Pancreas (tissue), 10 donors: ENCODE measurements around the gene COQ10A. TPM values are rescaled to one million over a fixed set of nuclear protein-coding genes. Genes with fewer than 3 reads are reported as not detected.

Experiments
- ATAC-seq, 4 donors: fragments of 200-7000 bp; cut with Tn5 transposase; one replicate each; pipeline versions ENCODE4 v1.8.0 to v1.9.1; 2020; ENCODE audit warnings: mild to moderate bottlenecking in 4 of 4, moderate library complexity in 4 of 4
- DNase-seq, 6 donors: peaks; one replicate each; pipeline ENCODE4 v3.0.0-alpha.2; 2020
- FAIRE-seq: peaks from 2 replicates; lab custom pipeline; 2012; peaks lifted over from hg19 to GRCh38; lab: Jason Lieb, UNC
- H3K27ac ChIP-seq, 4 donors: fragments of 200-600 bp; sonication (generic); 1 replicate in 3 of 4; 2 replicates in 1 of 4; pipeline versions ENCODE4 v1.5.0 to v1.8.0; 2020
- H3K27me3 ChIP-seq, 4 donors: fragments of 200-600 bp; one replicate each; pipeline ENCODE4 v1.8.0; 2021
- H3K36me3 ChIP-seq, 3 donors: fragments of 200-600 bp; sonication (generic) in 1 of 3; one replicate each; pipeline versions ENCODE4 v1.5.0 to v1.8.0; 2020 to 2021
- H3K4me1 ChIP-seq, 3 donors: fragments of 200-600 bp; one replicate each; pipeline ENCODE4 v1.8.0; 2021
- H3K4me3 ChIP-seq, 4 donors: fragments of 200-600 bp; sonication (generic) in 2 of 4; one replicate each; pipeline versions ENCODE4 v1.5.0 to v1.8.0; 2020 to 2021
- H3K9me3 ChIP-seq, 4 donors: fragments of 200-600 bp; one replicate each; pipeline ENCODE4 v1.8.0; 2021
- WGBS, 2 donors: extraction: QIAGEN DNeasy Blood & Tissue Kit; methylation state at CpG; one replicate each; pipeline ENCODE4 v1.1.7; 2013; 5-methylcytosine and 5-hydroxymethylcytosine counted together
- intact Hi-C, 3 donors: fragments of 100-400 bp; cut with DNase I; formaldehyde crosslinking; loops; one replicate each; pipeline versions ENCODE4 v1.11.1 to v1.14.2; 2022
- polyA plus RNA-seq, 2 donors: library from polyadenylated mRNA; stranded (reverse); fragments of 200-250 nt; gene quantifications; one replicate each; pipeline ENCODE4 v1.2.3, GENCODE V29; 2013
- total RNA-seq, 6 donors: library from RNA; stranded (reverse); fragmentation: NEBNext Ultra II Directional in 4 of 6; extraction: Animal tissue kit (Norgen Biotek cat#: 25700) in 4 of 6; gene quantifications; one replicate each; pipeline versions ENCODE4 v1.2.1 to v1.2.4, GENCODE V29; 2021 to 2023
- TF ChIP-seq, protein P1 (sequence below), 4 donors: fragments of 200-600 bp; sonication (generic) in 3 of 4; IDR thresholded peaks; one replicate each; pipeline versions ENCODE4 v1.5.0 to v1.8.0; 2021; ENCODE audit warnings: antibody characterized with exemption in 4 of 4
- donor health status: healthy with polysubstance abuse.
- donor health status: DM: no; HTN: no; CAD: no; lungs with moderate emphysema.
- donor health status: DM: no; HTN: no; CAD: no.
- donor health status: control.
- donor health status: control.
- donor health status: Bipolar disorder and iron deficiency.
- donor health status: DM: yes; HTN: yes; CAD: no.
- donor health status: DM: no; HTN: no; CAD: no.
- donor health status: DM: no; HTN: no; CAD: no.
- donor health status: DM: yes; HTN: yes; CAD: no.

Gene COQ10A
- total and polyA plus RNA-seq, 8 donors, result 8.0 to 36.4 (median 11.8) TPM

DNA sequence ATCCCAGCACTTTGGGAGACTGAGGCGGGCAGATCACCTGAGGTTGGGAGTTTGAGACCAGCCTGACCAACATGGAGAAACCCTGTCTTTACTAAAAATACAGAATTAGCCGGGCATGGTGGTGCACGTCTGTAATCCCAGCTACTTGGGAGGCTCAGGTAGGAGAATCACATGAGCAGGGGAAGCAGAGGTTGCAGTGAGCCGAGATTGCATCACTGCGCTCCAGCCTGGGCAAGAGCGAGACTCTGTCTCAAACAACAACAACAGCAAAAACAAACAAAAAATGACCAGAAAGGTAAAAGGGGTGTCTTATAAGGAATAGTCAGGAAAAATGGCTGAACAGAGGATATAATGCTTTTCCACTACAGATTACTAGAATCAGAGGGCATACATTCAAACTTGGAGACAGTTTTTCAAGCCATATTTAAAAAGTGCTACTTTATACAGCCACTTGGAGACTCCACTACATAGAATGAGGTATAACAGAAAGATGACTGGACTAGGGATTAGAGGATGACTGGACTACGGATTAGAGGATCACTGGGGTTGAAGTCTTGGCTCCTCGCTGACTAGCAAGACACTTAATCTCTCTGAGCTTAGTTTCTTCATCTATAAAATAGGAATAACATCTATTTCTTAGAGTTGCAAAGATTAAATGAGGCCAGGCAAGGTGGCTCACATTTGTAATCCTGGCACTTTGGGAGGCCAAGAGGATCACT is 38.3 kb downstream of the COQ10A start:
- FAIRE-seq (no peak), ATAC-seq (no peak), DNase-seq (no peak)
- Histone ChIP-seq H3K36me3 (peaks cover 0 to 7% (median 5%) of the 10 kb centered on the region in 3 donors), H3K9me3 (no peaks in the 10 kb centered on the region), H3K4me1 (peaks cover 0 to 5% (median 3%) of the 10 kb centered on the region in 3 donors), H3K27ac (no peak overlapping the region), H3K4me3 (no peak overlapping the region), H3K27me3 (no peaks in the 10 kb centered on the region)
- WGBS, 2 donors, result 92 to 93% methylated on average over 8 of the region's 8 CpGs
- intact Hi-C loops, result no loop called here
- TF ChIP-seq, protein P1, sequence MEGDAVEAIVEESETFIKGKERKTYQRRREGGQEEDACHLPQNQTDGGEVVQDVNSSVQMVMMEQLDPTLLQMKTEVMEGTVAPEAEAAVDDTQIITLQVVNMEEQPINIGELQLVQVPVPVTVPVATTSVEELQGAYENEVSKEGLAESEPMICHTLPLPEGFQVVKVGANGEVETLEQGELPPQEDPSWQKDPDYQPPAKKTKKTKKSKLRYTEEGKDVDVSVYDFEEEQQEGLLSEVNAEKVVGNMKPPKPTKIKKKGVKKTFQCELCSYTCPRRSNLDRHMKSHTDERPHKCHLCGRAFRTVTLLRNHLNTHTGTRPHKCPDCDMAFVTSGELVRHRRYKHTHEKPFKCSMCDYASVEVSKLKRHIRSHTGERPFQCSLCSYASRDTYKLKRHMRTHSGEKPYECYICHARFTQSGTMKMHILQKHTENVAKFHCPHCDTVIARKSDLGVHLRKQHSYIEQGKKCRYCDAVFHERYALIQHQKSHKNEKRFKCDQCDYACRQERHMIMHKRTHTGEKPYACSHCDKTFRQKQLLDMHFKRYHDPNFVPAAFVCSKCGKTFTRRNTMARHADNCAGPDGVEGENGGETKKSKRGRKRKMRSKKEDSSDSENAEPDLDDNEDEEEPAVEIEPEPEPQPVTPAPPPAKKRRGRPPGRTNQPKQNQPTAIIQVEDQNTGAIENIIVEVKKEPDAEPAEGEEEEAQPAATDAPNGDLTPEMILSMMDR (IDR thresholded peaks at IDR 0.05), result no peak

DNA sequence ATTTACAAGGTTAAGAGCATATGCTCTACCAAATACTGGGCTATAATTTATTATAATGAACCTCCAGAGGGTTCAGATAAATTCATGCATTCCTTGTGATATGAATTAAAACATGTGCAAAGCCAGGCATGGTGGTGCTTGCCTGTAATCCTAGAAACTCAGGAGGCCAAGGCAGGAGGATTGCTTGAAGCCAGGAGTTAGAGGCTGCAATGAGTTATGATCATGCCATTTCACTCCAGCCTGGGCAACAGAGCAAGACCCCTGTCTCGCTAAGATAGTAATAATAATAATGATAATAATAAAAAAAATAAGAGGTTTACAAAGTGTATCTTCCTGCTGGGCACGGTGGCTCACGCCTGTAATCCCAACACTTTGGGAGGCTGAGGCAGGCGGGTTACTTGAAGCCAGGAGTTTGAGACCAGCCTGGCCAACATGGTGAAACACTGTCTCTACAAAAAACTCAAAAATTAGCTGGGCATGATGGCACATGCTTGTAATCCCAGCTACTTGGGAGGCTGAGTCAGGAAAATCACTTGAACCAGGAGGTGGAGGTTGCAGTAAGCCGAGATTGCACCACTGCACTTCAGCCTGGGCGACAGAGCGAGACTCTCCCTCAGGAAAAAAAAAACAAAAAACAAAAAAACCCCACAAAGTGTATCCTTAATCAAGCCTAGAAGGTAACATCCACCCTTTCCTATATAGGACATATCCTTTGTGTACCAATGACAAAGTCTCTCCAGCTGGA is 40.7 kb downstream of the COQ10A start:
- WGBS, 2 donors, result 94 to 96% methylated on average over 7 of the region's 7 CpGs
- intact Hi-C loops, result no loop called here
- no peak for DNase-seq

DNA sequence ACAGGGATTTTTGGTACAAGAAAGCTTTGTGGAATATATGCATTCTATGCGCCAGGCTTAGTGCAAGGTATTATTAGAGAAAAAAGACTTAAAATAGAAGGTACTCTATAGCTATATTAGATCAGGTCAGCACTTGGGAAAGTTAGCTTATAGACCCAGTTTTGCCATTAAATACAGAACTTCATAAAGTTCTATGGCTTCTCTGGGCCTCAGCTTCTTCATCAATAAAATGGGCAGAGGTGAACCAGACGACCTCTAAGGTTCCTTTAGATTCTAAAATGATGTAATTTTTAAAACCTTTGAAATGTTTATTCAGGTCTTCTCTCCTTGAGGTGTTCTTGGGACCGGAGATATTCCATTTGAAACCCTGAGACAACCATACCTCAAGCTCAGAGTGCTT is 42.0 kb downstream of the COQ10A start:
- Histone ChIP-seq H3K4me1 (no peaks in the 10 kb centered on the region), H3K4me3 (no peak overlapping the region), H3K27me3 (no peaks in the 10 kb centered on the region), H3K9me3 (no peaks in the 10 kb centered on the region), H3K27ac (no peak overlapping the region), H3K36me3 (peaks cover 0 to 7% (median 5%) of the 10 kb centered on the region in 3 donors)
- WGBS, 2 donors, result 88 to 91% methylated on average over 3 of the region's 3 CpGs
- ATAC-seq (no peak), FAIRE-seq (no peak), DNase-seq (no peak)
- TF ChIP-seq, protein P1 (IDR thresholded peaks at IDR 0.05), result no peak
- intact Hi-C loops, result no loop called here

More for the DNA sequence above, 40.7 kb downstream of the COQ10A start:
- Histone ChIP-seq H3K4me3 (no peak overlapping the region), H3K36me3 (peaks cover 0 to 7% (median 5%) of the 10 kb centered on the region in 3 donors), H3K9me3 (no peaks in the 10 kb centered on the region), H3K27ac (no peak overlapping the region), H3K27me3 (no peaks in the 10 kb centered on the region), H3K4me1 (no peaks in the 10 kb centered on the region)
- TF ChIP-seq, protein P1 (IDR thresholded peaks at IDR 0.05), result no peak
- ATAC-seq (no peak), FAIRE-seq (no peak)

- H3K36me3 ChIP-seq, result peaks cover 0 to 7% (median 5%) of the 10 kb centered on the region in 3 donors
- no peak overlapping the region for H3K27ac ChIP-seq
- H3K4me3 ChIP-seq, result no peak overlapping the region
- TF ChIP-seq, protein P1 (IDR thresholded peaks at IDR 0.05), result no peak
- no peak for ATAC-seq
- WGBS, 2 donors, result 94 to 95% methylated on average over 12 of the region's 12 CpGs
- intact Hi-C loops, result no loop called here
- DNase-seq, result no peak
- H3K27me3 ChIP-seq, result no peaks in the 10 kb centered on the region
- H3K4me1 ChIP-seq, result peaks cover 6 to 10% (median 6%) of the 10 kb centered on the region in 3 donors
- no peaks in the 10 kb centered on the region for H3K9me3 ChIP-seq
- no peak for FAIRE-seq
Observed at GRCh38 chr12:56311003-56311402, 44.3 kb downstream of the COQ10A start.
